ENCODE results near the gene SMIM22. TPM values are rescaled to one million over a fixed set of nuclear protein-coding genes. Genes with fewer than 3 reads are reported as not detected.
A peak's percentile ranks its signal among the peaks of the same experiment; 100 is the strongest.

Gene SMIM22

DNA sequence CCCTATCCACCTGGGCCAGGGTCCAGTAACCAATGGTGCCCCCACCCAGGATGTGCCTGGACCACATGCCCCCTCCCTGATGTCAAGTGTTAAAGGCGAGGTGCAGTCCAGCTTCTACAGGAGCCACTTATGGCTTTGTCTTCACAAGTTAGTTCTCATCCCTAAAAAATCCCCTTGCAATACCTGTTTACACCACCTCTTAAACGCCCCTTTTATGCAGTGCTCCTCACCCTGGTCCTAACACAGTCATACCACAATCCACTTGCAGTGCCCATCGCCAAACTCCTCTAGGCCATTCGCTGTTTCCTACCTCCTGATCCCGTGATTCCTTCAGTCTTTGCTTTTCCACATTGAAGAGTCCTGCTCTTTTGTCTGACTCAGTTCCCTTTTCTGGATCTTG lies 44.8 kb downstream of the SMIM22 start:
- no peaks in the 10 kb centered on the region for H3K27me3 ChIP-seq (ENCODE audit: control insufficient read depth in 3 of 3, insufficient read depth in 3 of 3, low read depth in 1 of 3, low read length in 3 of 3)
- no peaks in the 10 kb centered on the region for H3K79me1 ChIP-seq (ENCODE audit: low read depth, low read length)
- no peak overlapping the region for H3K27ac ChIP-seq (replicated peaks; ENCODE audit: low read length)
- H3K14ac ChIP-seq (ENCODE audit: low read length): no peak overlapping the region
- no peak overlapping the region for H4K8ac ChIP-seq (ENCODE audit: low read depth, low read length)
- no peak overlapping the region for H2BK120ac ChIP-seq (ENCODE audit: low read depth, low read length)
- H3K23ac ChIP-seq (ENCODE audit: low read depth, low read length, poor library complexity): no peak overlapping the region
- no peak overlapping the region for H2AFZ ChIP-seq (ENCODE audit: low read length)
- H3K4ac ChIP-seq (ENCODE audit: low read length): no peak overlapping the region
- no CpG with 5 or more reads among the region's 5 CpGs for WGBS, 2 donors (ENCODE audit: extremely low coverage in 2 of 2, insufficient read length in 2 of 2, insufficient replicate concordance in 1 of 2)
- no peak overlapping the region for H2BK15ac ChIP-seq (ENCODE audit: low read length)
- H2AK5ac ChIP-seq (ENCODE audit: low read depth, low read length): no peak overlapping the region
- no peak overlapping the region for H3K4me3 ChIP-seq (ENCODE audit: low read length in 2 of 2)
- no peaks in the 10 kb centered on the region for H3K9me3 ChIP-seq (replicated peaks in 1 of 2; ENCODE audit: control insufficient read depth in 2 of 2, insufficient read depth in 1 of 2, low read depth in 1 of 2, low read length in 2 of 2)
- H3K4me2 ChIP-seq (ENCODE audit: insufficient read depth, low read length, poor library complexity, severe bottlenecking): no peak overlapping the region
- no peak overlapping the region for H2BK5ac ChIP-seq (ENCODE audit: low read length)
- H3K36me3 ChIP-seq (replicated peaks in 1 of 2; ENCODE audit: control insufficient read depth in 2 of 2, insufficient read depth in 2 of 2, low read length in 2 of 2): peaks cover 51 to 96% of the 10 kb centered on the region in 2 donors
- no peak overlapping the region for H3K18ac ChIP-seq (ENCODE audit: low read length)
- DNase-seq (ENCODE audit: low spot score): no peak
- H4K91ac ChIP-seq (ENCODE audit: low read depth, low read length, poor library complexity): no peak overlapping the region
- H2BK12ac ChIP-seq (ENCODE audit: low read length): no peak overlapping the region
- no peaks in the 10 kb centered on the region for H3K4me1 ChIP-seq (ENCODE audit: control insufficient read depth in 2 of 2, insufficient read depth in 1 of 2, low read depth in 1 of 2, low read length in 2 of 2)
- peak overlapping the region; percentile 30 for H3K9ac ChIP-seq (ENCODE audit: low read depth, low read length, poor library complexity)

DNA sequence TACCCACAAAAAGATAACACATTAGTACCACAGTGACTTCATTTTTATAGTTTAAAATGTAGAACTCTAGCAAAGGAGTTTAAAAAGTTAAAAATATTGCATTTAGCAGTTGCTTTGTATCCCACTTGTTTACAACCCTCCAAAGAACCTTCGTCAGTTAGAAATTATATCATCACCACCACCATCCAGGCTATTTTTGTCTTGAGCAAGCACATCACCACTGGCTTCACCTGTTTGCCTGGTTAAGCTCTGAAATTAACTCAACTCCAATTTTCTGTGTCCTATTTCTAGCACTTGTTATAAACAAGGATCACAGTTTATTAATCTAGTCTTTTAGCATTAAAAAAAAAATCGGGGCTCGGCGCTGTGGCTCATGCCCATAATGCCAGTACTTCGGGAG lies 45.8 kb downstream of the SMIM22 start:
- Histone ChIP-seq H3K27ac (replicated peaks; ENCODE audit: low read length) (no peak overlapping the region), H2BK15ac (ENCODE audit: low read length) (no peak overlapping the region), H2BK12ac (ENCODE audit: low read length) (no peak overlapping the region), H2BK5ac (ENCODE audit: low read length) (no peak overlapping the region), H3K4me3 (ENCODE audit: low read length in 2 of 2) (no peak overlapping the region), H3K18ac (ENCODE audit: low read length) (no peak overlapping the region), H3K4ac (ENCODE audit: low read length) (no peak overlapping the region), H3K9ac (ENCODE audit: low read depth, low read length, poor library complexity) (no peak overlapping the region), H3K36me3 (replicated peaks in 1 of 2; ENCODE audit: control insufficient read depth in 2 of 2, insufficient read depth in 2 of 2, low read length in 2 of 2) (peaks cover 49 to 93% of the 10 kb centered on the region in 2 donors), H3K23ac (ENCODE audit: low read depth, low read length, poor library complexity) (no peak overlapping the region), H3K14ac (ENCODE audit: low read length) (no peak overlapping the region), H4K91ac (ENCODE audit: low read depth, low read length, poor library complexity) (no peak overlapping the region), H2AK5ac (ENCODE audit: low read depth, low read length) (no peak overlapping the region), H3K4me2 (ENCODE audit: insufficient read depth, low read length, poor library complexity, severe bottlenecking) (no peak overlapping the region), H2AFZ (ENCODE audit: low read length) (no peak overlapping the region), H4K8ac (ENCODE audit: low read depth, low read length) (no peak overlapping the region), H3K79me1 (ENCODE audit: low read depth, low read length) (no peaks in the 10 kb centered on the region), H3K4me1 (ENCODE audit: control insufficient read depth in 2 of 2, insufficient read depth in 1 of 2, low read depth in 1 of 2, low read length in 2 of 2) (peaks cover under 1 to 6% of the 10 kb centered on the region in 2 donors), H3K27me3 (ENCODE audit: control insufficient read depth in 3 of 3, insufficient read depth in 3 of 3, low read depth in 1 of 3, low read length in 3 of 3) (no peaks in the 10 kb centered on the region), H2BK120ac (ENCODE audit: low read depth, low read length) (no peak overlapping the region), H3K9me3 (replicated peaks in 1 of 2; ENCODE audit: control insufficient read depth in 2 of 2, insufficient read depth in 1 of 2, low read depth in 1 of 2, low read length in 2 of 2) (no peaks in the 10 kb centered on the region)
- no CpG with 5 or more reads among the region's 5 CpGs for WGBS, 2 donors (ENCODE audit: extremely low coverage in 2 of 2, insufficient read length in 2 of 2, insufficient replicate concordance in 1 of 2)
- DNase-seq (ENCODE audit: low spot score): no peak

Small RNA genes within 50 kb of the gene (small RNA-seq; reads per million reads assigned to genes)
- gene RF00017 (ENCODE audit: insufficient read depth): not detected

Data from neuronal stem cell (in vitro differentiated cells).